HepG2 (cell line): Measurements from ENCODE around the gene NLRC5. TPM values are rescaled to one million over a fixed set of nuclear protein-coding genes. Genes with fewer than 3 reads are reported as not detected.

Source experiments
- HOXA5 ChIP-seq: sonication (generic); formaldehyde crosslinking; IDR thresholded peaks from 2 replicates; pipeline ENCODE4 v1.4.0; 2020; ENCODE audit warnings: missing genetic modification reagents
- HOXA9 ChIP-seq: sonication (generic); formaldehyde crosslinking; IDR thresholded peaks from 2 replicates; pipeline ENCODE4 v1.8.1; 2022; ENCODE audit warnings: missing genetic modification reagents, mild to moderate bottlenecking, moderate library complexity, borderline replicate concordance
- LCORL ChIP-seq, 2 experiments: fragments of 450-650 bp in 1 of 2; sonication (generic) in 1 of 2; formaldehyde crosslinking in 1 of 2; IDR thresholded peaks; 2 replicates each; pipeline versions ENCODE4 v1.5.0 to v1.6.1; 2017 to 2020; ENCODE audit warnings: antibody characterized with exemption in 1 of 2, missing genetic modification reagents in 1 of 2
- RAD21 ChIP-seq: fragments of 450-650 bp; formaldehyde crosslinking; IDR thresholded peaks from 2 replicates; pipeline ENCODE4 v1.5.0; 2020; ENCODE audit warnings: mild to moderate bottlenecking
- SETDB1 ChIP-seq: sonication (generic); formaldehyde crosslinking; IDR thresholded peaks from 2 replicates; pipeline ENCODE4 v1.5.1; 2020; ENCODE audit warnings: missing genetic modification reagents, mild to moderate bottlenecking, borderline replicate concordance
- ZBTB7A ChIP-seq: sonication (generic); formaldehyde crosslinking; IDR thresholded peaks from 2 replicates; pipeline ENCODE4 v1.8.0; 2022; ENCODE audit warnings: mild to moderate bottlenecking, missing genetic modification reagents
- ZFYVE20 ChIP-seq: sonication (generic); formaldehyde crosslinking; IDR thresholded peaks from 2 replicates; pipeline ENCODE4 v1.8.0; 2023; ENCODE audit warnings: low read depth, mild to moderate bottlenecking, moderate library complexity, missing genetic modification reagents, borderline replicate concordance
- ZNF17 ChIP-seq: sonication (generic); formaldehyde crosslinking; IDR thresholded peaks from 2 replicates; pipeline ENCODE4 v1.5.0; 2020; ENCODE audit warnings: mild to moderate bottlenecking, missing genetic modification reagents
- ZNF773 ChIP-seq: sonication (generic); formaldehyde crosslinking; IDR thresholded peaks from 2 replicates; pipeline ENCODE4 v1.4.0; 2020; ENCODE audit warnings: missing genetic modification reagents, borderline replicate concordance
- ZNF777 ChIP-seq: sonication (generic); formaldehyde crosslinking; IDR thresholded peaks from 2 replicates; pipeline ENCODE4 v1.4.0; 2020; ENCODE audit warnings: missing genetic modification reagents
- polyA plus RNA-seq, 8 experiments: library from polyadenylated mRNA; depleted of rRNA in 3 of 8; stranded (reverse) in 7 of 8; unstranded in 1 of 8; fragments of >200 nt; fragmentation: Illumina TruSeq in 4 of 8; extraction: Trizol in 4 of 8; gene quantifications; 2 replicates each; pipeline versions ENCODE4 v1.2.1 to v1.2.3, GENCODE V29; 2011 to 2016; ENCODE audit warnings: low read depth in 4 of 8, missing spikeins in 1 of 8, mixed read lengths in 1 of 8; ENCODE audit not compliant: insufficient read depth in 1 of 8
- total RNA-seq, 5 experiments: library from RNA; depleted of rRNA; stranded (reverse); fragments of >200 nt; fragmentation: Illumina TruSeq; extraction: Trizol; gene quantifications; 2 replicates each; pipeline ENCODE4 v1.2.3, GENCODE V29; 2016; ENCODE audit warnings: low read depth in 1 of 5
- TF ChIP-seq, protein P1 (sequence below): sonication (generic); formaldehyde crosslinking; IDR thresholded peaks from 2 replicates; pipeline ENCODE4 v1.4.0; 2020; ENCODE audit warnings: missing genetic modification reagents
- TF ChIP-seq, protein P2 (sequence below): sonication (generic); formaldehyde crosslinking; IDR thresholded peaks from 2 replicates; pipeline ENCODE4 v1.4.0; 2020; ENCODE audit warnings: missing genetic modification reagents, borderline replicate concordance
- TF ChIP-seq, protein P3 (sequence below): IDR thresholded peaks from 2 replicates; pipeline ENCODE4 v1.6.1; 2016; ENCODE audit warnings: mild to moderate bottlenecking, missing biosample characterization, missing genetic modification reagents
- TF ChIP-seq, protein P4 (sequence below): sonication (generic); formaldehyde crosslinking; IDR thresholded peaks from 2 replicates; pipeline ENCODE4 v1.5.0; 2020; ENCODE audit warnings: mild to moderate bottlenecking, missing genetic modification reagents
- TF ChIP-seq, protein P5 (sequence below): sonication (generic); formaldehyde crosslinking; IDR thresholded peaks from 2 replicates; pipeline ENCODE4 v1.5.0; 2020; ENCODE audit warnings: missing genetic modification reagents
- TF ChIP-seq, protein P6 (sequence below): sonication (generic); formaldehyde crosslinking; IDR thresholded peaks from 2 replicates; pipeline ENCODE4 v1.4.0; 2020; ENCODE audit warnings: mild to moderate bottlenecking, missing genetic modification reagents, borderline replicate concordance

NLRC5 gene
- total and polyA plus RNA-seq, 2 of the 13 experiments (the other 11 are each of a cell fraction or from before 2014, with no cell fraction given) = 6.3 to 12.7 TPM

DNA sequence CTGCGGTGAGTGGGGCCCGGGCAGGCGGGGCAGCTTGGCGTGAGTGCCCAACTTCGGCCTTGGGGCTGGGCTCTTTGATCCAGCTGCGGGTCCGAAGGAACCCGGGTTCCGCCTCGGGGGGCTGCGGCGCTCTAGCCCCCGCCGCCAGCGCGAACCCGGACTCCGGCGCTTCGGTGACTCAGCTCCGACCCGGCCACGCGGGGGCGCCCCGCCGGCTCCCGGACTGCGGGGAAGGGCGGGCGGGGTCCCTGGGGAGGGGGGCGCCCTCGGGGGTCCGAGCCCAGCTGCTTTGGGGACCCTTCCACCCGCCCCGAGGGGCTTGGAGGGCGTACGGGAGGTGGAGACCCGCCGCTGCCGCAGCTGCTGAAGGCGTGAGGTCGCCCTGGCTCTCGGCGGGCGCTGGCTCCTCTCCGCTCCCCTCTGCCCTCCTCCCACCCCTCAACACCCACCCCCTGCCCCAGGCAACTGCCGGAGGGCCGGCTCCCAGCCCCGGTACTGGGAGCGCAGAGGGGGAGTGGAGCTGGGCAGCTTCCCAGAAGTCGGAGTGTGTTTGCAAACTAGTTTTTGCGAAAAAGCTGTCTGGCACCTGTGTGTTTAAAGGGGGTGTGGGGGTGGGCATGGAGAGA lies 103.5 kb downstream of the NLRC5 start (continued):
- TF ChIP-seq, protein P1, sequence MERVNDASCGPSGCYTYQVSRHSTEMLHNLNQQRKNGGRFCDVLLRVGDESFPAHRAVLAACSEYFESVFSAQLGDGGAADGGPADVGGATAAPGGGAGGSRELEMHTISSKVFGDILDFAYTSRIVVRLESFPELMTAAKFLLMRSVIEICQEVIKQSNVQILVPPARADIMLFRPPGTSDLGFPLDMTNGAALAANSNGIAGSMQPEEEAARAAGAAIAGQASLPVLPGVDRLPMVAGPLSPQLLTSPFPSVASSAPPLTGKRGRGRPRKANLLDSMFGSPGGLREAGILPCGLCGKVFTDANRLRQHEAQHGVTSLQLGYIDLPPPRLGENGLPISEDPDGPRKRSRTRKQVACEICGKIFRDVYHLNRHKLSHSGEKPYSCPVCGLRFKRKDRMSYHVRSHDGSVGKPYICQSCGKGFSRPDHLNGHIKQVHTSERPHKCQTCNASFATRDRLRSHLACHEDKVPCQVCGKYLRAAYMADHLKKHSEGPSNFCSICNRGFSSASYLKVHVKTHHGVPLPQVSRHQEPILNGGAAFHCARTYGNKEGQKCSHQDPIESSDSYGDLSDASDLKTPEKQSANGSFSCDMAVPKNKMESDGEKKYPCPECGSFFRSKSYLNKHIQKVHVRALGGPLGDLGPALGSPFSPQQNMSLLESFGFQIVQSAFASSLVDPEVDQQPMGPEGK (CRISPR knock-in tag) = peak; percentile 79
- TF ChIP-seq ZNF773 (CRISPR knock-in tag) = no peak
- peak; percentile 70; the same call in 1 of the 2 replicates for TF ChIP-seq ZNF777 (CRISPR knock-in tag)
- TF ChIP-seq, protein P2, sequence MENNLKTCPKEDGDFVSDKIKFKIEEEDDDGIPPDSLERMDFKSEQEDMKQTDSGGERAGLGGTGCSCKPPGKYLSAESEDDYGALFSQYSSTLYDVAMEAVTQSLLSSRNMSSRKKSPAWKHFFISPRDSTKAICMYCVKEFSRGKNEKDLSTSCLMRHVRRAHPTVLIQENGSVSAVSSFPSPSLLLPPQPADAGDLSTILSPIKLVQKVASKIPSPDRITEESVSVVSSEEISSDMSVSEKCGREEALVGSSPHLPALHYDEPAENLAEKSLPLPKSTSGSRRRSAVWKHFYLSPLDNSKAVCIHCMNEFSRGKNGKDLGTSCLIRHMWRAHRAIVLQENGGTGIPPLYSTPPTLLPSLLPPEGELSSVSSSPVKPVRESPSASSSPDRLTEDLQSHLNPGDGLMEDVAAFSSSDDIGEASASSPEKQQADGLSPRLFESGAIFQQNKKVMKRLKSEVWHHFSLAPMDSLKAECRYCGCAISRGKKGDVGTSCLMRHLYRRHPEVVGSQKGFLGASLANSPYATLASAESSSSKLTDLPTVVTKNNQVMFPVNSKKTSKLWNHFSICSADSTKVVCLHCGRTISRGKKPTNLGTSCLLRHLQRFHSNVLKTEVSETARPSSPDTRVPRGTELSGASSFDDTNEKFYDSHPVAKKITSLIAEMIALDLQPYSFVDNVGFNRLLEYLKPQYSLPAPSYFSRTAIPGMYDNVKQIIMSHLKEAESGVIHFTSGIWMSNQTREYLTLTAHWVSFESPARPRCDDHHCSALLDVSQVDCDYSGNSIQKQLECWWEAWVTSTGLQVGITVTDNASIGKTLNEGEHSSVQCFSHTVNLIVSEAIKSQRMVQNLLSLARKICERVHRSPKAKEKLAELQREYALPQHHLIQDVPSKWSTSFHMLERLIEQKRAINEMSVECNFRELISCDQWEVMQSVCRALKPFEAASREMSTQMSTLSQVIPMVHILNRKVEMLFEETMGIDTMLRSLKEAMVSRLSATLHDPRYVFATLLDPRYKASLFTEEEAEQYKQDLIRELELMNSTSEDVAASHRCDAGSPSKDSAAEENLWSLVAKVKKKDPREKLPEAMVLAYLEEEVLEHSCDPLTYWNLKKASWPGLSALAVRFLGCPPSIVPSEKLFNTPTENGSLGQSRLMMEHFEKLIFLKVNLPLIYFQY = peak; percentile 43; the same call in 1 of the 2 replicates
- TF ChIP-seq RAD21 (CRISPR knock-in tag) = peak; percentile 41
- no peak for TF ChIP-seq LCORL (IDR thresholded peaks at IDR 0.05)
- TF ChIP-seq LCORL (CRISPR knock-in tag; IDR thresholded peaks at IDR 0.05) = 0 out of 2 replicates have a peak, but pooled peaks have one; percentile 23
- TF ChIP-seq, protein P3, sequence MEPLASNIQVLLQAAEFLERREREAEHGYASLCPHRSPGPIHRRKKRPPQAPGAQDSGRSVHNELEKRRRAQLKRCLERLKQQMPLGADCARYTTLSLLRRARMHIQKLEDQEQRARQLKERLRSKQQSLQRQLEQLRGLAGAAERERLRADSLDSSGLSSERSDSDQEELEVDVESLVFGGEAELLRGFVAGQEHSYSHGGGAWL (CRISPR knock-in tag) = peak; percentile 71; the same call in 1 of the 2 replicates
- TF ChIP-seq ZBTB7A (CRISPR knock-in tag) = no peak
- no peak for TF ChIP-seq ZNF17 (CRISPR knock-in tag)
- TF ChIP-seq, protein P4, sequence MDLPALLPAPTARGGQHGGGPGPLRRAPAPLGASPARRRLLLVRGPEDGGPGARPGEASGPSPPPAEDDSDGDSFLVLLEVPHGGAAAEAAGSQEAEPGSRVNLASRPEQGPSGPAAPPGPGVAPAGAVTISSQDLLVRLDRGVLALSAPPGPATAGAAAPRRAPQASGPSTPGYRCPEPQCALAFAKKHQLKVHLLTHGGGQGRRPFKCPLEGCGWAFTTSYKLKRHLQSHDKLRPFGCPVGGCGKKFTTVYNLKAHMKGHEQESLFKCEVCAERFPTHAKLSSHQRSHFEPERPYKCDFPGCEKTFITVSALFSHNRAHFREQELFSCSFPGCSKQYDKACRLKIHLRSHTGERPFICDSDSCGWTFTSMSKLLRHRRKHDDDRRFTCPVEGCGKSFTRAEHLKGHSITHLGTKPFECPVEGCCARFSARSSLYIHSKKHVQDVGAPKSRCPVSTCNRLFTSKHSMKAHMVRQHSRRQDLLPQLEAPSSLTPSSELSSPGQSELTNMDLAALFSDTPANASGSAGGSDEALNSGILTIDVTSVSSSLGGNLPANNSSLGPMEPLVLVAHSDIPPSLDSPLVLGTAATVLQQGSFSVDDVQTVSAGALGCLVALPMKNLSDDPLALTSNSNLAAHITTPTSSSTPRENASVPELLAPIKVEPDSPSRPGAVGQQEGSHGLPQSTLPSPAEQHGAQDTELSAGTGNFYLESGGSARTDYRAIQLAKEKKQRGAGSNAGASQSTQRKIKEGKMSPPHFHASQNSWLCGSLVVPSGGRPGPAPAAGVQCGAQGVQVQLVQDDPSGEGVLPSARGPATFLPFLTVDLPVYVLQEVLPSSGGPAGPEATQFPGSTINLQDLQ = no peak
- no peak for TF ChIP-seq HOXA9 (CRISPR knock-in tag)
- no peak for TF ChIP-seq ZFYVE20
- TF ChIP-seq, protein P5, sequence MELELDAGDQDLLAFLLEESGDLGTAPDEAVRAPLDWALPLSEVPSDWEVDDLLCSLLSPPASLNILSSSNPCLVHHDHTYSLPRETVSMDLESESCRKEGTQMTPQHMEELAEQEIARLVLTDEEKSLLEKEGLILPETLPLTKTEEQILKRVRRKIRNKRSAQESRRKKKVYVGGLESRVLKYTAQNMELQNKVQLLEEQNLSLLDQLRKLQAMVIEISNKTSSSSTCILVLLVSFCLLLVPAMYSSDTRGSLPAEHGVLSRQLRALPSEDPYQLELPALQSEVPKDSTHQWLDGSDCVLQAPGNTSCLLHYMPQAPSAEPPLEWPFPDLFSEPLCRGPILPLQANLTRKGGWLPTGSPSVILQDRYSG (CRISPR knock-in tag) = no peak
- no peak for TF ChIP-seq SETDB1 (CRISPR knock-in tag)
- peak; percentile 32; the same call in 1 of the 2 replicates for TF ChIP-seq HOXA5
- TF ChIP-seq, protein P6, sequence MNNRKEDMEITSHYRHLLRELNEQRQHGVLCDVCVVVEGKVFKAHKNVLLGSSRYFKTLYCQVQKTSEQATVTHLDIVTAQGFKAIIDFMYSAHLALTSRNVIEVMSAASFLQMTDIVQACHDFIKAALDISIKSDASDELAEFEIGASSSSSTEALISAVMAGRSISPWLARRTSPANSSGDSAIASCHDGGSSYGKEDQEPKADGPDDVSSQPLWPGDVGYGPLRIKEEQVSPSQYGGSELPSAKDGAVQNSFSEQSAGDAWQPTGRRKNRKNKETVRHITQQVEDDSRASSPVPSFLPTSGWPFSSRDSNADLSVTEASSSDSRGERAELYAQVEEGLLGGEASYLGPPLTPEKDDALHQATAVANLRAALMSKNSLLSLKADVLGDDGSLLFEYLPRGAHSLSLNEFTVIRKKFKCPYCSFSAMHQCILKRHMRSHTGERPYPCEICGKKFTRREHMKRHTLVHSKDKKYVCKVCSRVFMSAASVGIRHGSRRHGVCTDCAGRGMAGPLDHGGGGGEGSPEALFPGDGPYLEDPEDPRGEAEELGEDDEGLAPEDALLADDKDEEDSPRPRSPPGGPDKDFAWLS (CRISPR knock-in tag) = no peak
